Activated T-cell treated with anti-CD3 and anti-CD28 coated beads, Interleukin-2, amount 50 U/mL, for 72 hours (primary cell): ENCODE results near the gene C2orf76. TPM values are rescaled to one million over a fixed set of nuclear protein-coding genes. Genes with fewer than 3 reads are reported as not detected.
"Not testable (repeated sequence)": the region's sequence is repeated elsewhere in the genome, so short reads cannot be mapped to it uniquely, and the experiment has no call there.

Source experiments
- ATAC-seq, 2 donors: fragments of 150-1000 bp; cut with Tn5 transposase; replicated peaks in 1 of 2; 2 replicates each; pipeline ENCODE4 v1.10.0; 2021; ENCODE audit warnings: moderate library complexity in 2 of 2, mild to moderate bottlenecking in 1 of 2
- DNase-seq, 2 donors: peaks; one replicate each; pipeline ENCODE4 v3.0.0; 2021 to 2022; ENCODE audit warnings: mixed read lengths in 1 of 2
- H3K27ac Mint-ChIP-seq: one replicate; pipeline ENCODE4 v1.8.0; 2022; ENCODE audit warnings: mild to moderate bottlenecking, moderate library complexity, mixed read lengths
- H3K27me3 Mint-ChIP-seq: one replicate; pipeline ENCODE4 v1.8.0; 2022; ENCODE audit warnings: low read depth, mixed read lengths
- H3K36me3 Mint-ChIP-seq, 2 donors: one replicate each; pipeline ENCODE4 v1.8.0; 2022; ENCODE audit warnings: mixed read lengths in 2 of 2, mild to moderate bottlenecking in 1 of 2; ENCODE audit not compliant: insufficient read depth in 2 of 2
- H3K4me1 Mint-ChIP-seq: one replicate; pipeline ENCODE4 v1.8.0; 2022; ENCODE audit warnings: low read depth, mixed read lengths
- H3K4me3 Mint-ChIP-seq, 2 donors: one replicate each; pipeline ENCODE4 v1.8.0; 2022; ENCODE audit warnings: mild to moderate bottlenecking in 2 of 2, mixed read lengths in 2 of 2, moderate library complexity in 2 of 2
- H3K9me3 Mint-ChIP-seq, 2 donors: one replicate each; pipeline ENCODE4 v1.8.0; 2022; ENCODE audit warnings: mixed read lengths in 2 of 2
- total RNA-seq, 2 donors: library from RNA; stranded (reverse); gene quantifications; one replicate each; pipeline ENCODE4 v1.2.3, GENCODE V29; 2022

C2orf76 gene
- total RNA-seq, 2 donors from 2014 or later = 13.1 to 15.3 TPM

DNA sequence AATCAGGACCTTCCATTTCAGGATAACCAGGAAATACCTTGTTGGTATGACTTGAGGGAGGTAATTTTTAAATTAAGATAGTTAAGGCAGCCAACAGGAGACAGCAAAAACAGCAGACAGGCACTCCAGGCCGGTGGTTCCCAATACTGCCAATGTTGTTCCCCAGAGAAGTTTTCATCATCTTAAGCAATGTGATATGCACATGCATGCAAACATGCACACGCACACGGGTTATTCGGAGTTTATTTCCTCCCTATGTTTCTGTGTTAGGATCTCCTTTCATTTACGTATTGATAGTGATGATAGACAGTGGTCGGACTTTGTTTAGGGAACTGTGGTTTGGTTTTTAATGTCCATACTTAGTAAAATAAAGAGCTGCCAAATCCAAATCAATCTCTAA, 87.7 kb downstream of the C2orf76 start:
- ATAC-seq (no peak), DNase-seq (no peak)
- Mint-ChIP-seq H3K27ac (no peak overlapping the region), H3K36me3 (peaks cover 0 to 2% of the 10 kb centered on the region in 2 donors), H3K27me3 (no peaks in the 10 kb centered on the region), H3K4me3 (no peak overlapping the region), H3K4me1 (no peaks in the 10 kb centered on the region), H3K9me3 (no peaks in the 10 kb centered on the region)

DNA sequence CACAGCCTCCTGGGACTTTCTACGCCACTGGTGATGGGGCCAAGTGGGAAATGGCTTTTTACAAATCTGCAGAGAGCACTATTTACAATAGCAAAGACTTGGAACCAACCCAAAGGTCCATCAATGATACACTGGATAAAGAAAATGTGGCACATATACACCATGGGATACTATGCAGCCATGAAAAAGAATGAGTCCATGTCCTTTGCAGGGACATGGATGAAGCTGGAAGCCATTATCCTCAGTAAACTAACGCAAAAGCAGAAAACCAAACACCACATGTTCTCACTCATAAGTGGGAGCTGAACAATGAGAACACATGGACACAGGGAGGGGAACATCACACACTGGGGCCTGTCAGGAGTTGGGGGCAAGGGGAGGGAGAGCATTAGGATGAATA, 88.2 kb downstream of the C2orf76 start:
- not testable (repeated sequence) for H3K36me3 Mint-ChIP-seq, H3K4me1 Mint-ChIP-seq, H3K4me3 Mint-ChIP-seq, ATAC-seq, DNase-seq, H3K27ac Mint-ChIP-seq, H3K9me3 Mint-ChIP-seq, H3K27me3 Mint-ChIP-seq

DNA sequence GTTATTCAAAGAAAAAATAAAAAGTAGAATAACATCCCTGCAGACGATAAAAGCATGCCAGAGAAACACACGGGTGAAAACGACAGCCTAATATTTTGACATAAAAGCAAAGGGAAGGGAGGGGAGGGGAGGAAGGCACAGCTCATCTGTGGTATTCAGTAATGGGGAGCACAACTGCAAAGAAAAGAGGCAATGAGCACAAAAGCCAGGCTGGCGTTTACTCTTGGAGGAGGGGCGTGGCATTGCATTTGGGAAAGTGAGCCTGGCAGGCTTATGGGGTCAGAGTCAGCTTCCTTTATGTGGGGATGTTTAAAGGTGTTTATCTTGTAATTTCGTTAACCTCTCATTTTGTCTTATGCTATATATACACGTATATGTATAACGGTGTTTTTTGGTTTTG, 89.8 kb downstream of the C2orf76 start:
- no peak overlapping the region for H3K4me3 Mint-ChIP-seq
- peaks cover 0 to 3% of the 10 kb centered on the region in 2 donors for H3K36me3 Mint-ChIP-seq
- DNase-seq = no peak
- no peaks in the 10 kb centered on the region for H3K27me3 Mint-ChIP-seq
- H3K9me3 Mint-ChIP-seq = no peaks in the 10 kb centered on the region
- no peaks in the 10 kb centered on the region for H3K4me1 Mint-ChIP-seq
- H3K27ac Mint-ChIP-seq = no peak overlapping the region
- no peak for ATAC-seq

DNA sequence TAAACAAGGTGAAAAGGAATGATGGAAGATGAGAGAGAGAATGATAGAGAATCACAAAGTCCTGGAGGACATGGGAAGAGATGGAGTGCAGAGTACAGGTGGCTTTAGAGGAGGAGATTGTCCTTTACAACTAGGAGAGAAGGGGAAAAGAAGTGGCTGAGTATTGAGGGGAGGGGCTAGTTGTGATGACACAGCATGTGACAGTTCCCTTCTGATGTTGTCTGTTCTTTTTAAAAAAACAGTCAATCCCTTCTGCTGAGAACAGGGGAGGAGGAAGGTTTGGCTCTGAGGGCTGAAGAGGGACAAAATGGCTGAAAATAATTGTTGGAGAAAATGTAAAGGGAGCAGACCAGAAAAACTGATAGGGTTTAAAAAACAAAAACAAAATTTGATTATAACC, 99.0 kb downstream of the C2orf76 start:
- Mint-ChIP-seq H3K27ac (no peak overlapping the region), H3K4me3 (no peak overlapping the region), H3K9me3 (peaks cover 0 to 2% of the 10 kb centered on the region in 2 donors), H3K4me1 (no peaks in the 10 kb centered on the region), H3K27me3 (no peaks in the 10 kb centered on the region), H3K36me3 (peaks cover 0 to 2% of the 10 kb centered on the region in 2 donors)
- DNase-seq = no peak
- no peak for ATAC-seq

DNA sequence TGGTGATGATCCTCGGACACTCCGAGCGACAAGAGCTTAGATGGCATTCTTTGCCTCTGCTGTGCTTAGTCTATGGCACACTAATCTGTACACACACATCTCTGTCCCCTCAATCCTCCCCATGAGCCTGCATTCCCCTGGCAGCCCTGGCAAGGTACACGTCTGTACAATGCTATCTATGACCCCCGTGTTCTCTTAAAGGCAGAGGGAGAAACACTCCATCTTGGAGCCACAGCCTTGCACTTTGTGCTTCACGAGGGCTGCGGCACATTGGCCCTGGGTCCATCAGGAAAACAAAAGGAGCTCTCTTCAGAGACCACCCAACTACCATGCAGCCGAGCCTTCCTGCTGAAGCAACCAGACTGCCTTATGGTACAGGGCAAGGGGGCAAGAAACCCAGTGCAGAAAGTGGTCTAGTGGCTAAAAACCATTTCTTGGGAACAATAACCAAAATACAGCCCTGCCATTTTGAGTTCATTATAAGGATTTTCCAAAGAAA, 100.5 kb downstream of the C2orf76 start:
- Mint-ChIP-seq H3K36me3 (no peaks in the 10 kb centered on the region), H3K27ac (no peak overlapping the region), H3K27me3 (no peaks in the 10 kb centered on the region), H3K9me3 (peaks cover 0 to 2% of the 10 kb centered on the region in 2 donors), H3K4me1 (no peaks in the 10 kb centered on the region), H3K4me3 (no peak overlapping the region)
- DNase-seq (no peak), ATAC-seq (no peak)

DNA sequence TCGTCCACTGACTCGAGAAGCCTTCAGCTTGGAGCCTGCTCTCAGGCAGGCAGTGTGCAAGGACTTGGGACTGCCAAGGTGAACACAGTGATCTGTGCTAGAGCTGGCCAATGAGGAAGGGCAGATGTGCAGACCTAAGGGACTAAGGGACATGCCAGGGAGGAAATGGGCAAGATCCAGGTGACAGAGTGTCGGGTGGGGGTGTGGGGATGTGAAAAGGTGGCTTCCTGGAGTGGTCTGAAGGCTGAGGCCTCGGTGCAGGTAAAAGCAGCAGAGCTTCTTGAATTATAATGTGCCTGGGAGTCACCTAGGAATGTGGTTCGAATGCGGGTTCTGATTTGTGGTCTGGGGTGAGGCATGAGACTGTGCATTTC, 101.0 kb downstream of the C2orf76 start:
- Mint-ChIP-seq H3K4me3 (no peak overlapping the region), H3K27me3 (no peaks in the 10 kb centered on the region), H3K27ac (no peak overlapping the region), H3K4me1 (no peaks in the 10 kb centered on the region), H3K9me3 (peaks cover 0 to 1% of the 10 kb centered on the region in 2 donors), H3K36me3 (no peaks in the 10 kb centered on the region)
- no peak for ATAC-seq
- DNase-seq = no peak

DNA sequence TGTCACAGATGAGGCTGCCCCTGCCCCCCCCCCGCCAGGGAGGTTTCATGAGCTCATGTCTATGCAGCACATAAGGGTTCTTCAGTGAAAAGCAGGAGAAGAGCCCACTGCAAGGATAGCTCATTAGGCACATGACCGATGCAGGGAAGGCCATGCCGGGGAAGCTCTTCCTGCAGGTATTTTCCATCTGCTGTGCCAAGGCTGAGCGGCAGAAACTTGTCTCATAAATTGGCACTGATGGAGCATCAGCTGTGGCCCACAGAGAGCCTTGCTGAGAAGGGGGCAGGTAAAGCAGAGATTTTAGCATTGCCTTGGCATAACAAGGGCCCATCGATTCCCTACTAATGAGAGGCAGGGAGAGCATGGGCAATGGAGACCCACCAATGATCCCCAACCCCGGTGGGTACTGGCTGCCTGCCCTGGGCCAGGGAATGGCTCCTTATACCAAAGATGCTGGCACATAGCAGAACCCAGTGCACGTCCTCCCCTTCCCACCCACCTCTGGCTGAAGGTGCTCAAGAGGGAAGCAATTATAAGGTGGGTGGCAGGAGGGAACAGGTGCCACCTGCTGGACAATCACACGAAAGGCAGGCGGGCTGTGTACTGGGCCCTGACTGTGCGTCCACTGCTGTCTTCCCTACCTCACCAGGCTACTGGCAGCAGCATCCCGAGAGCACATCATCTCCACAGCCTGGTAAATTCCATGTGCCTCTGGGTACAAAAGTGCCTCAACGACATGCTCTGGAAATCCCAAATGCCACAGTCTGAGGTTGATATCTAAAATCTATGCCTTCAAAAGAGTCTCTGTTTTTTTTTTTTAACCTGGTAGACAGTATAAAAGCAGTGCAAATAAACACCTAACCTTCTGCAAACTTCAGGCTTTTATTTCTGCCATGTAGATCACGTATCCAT, 101.6 kb downstream of the C2orf76 start:
- no peak overlapping the region for H3K27ac Mint-ChIP-seq
- H3K9me3 Mint-ChIP-seq = no peaks in the 10 kb centered on the region
- no peaks in the 10 kb centered on the region for H3K27me3 Mint-ChIP-seq
- H3K4me3 Mint-ChIP-seq = no peak overlapping the region
- DNase-seq (peak; percentile 32 to 41), ATAC-seq (peak; percentile 55 to 72)
- no peaks in the 10 kb centered on the region for H3K36me3 Mint-ChIP-seq
- H3K4me1 Mint-ChIP-seq = no peaks in the 10 kb centered on the region

DNA sequence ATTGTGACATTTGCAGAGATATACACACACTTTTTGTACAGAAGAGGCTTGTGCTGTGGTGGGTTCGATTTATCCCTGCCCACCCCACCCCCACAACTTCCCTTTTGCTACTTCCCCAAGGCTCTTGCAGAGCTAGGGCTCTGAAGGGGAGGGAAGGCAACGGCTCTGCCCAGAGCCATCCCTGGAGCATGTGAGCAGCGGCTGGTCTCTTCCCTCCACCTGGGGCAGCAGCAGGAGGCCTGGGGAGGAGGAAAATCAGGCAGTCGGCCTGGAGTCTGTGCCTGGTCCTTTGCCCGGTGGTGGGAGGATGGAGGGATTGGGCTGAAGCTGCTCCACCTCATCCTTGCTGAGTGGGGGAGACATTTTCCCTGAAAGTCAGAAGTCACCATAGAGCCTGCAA, 103.0 kb downstream of the C2orf76 start:
- Mint-ChIP-seq H3K4me3 (no peak overlapping the region), H3K4me1 (no peaks in the 10 kb centered on the region), H3K27ac (no peak overlapping the region), H3K27me3 (no peaks in the 10 kb centered on the region), H3K36me3 (no peaks in the 10 kb centered on the region), H3K9me3 (no peaks in the 10 kb centered on the region)
- no peak for DNase-seq
- ATAC-seq = no peak

DNA sequence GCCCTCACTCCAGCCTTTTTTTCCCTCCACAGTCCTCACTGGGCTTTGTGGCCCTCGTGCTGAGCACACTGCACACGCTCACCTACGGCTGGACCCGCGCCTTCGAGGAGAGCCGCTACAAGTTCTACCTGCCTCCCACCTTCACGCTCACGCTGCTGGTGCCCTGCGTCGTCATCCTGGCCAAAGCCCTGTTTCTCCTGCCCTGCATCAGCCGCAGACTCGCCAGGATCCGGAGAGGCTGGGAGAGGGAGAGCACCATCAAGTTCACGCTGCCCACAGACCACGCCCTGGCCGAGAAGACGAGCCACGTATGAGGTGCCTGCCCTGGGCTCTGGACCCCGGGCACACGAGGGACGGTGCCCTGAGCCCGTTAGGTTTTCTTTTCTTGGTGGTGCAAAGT, 103.6 kb downstream of the C2orf76 start:
- DNase-seq (no peak), ATAC-seq (no peak)
- no peaks in the 10 kb centered on the region for H3K9me3 Mint-ChIP-seq
- no peaks in the 10 kb centered on the region for H3K36me3 Mint-ChIP-seq
- H3K27ac Mint-ChIP-seq = no peak overlapping the region
- H3K4me3 Mint-ChIP-seq = no peak overlapping the region
- H3K4me1 Mint-ChIP-seq = no peaks in the 10 kb centered on the region
- H3K27me3 Mint-ChIP-seq = no peaks in the 10 kb centered on the region

DNA sequence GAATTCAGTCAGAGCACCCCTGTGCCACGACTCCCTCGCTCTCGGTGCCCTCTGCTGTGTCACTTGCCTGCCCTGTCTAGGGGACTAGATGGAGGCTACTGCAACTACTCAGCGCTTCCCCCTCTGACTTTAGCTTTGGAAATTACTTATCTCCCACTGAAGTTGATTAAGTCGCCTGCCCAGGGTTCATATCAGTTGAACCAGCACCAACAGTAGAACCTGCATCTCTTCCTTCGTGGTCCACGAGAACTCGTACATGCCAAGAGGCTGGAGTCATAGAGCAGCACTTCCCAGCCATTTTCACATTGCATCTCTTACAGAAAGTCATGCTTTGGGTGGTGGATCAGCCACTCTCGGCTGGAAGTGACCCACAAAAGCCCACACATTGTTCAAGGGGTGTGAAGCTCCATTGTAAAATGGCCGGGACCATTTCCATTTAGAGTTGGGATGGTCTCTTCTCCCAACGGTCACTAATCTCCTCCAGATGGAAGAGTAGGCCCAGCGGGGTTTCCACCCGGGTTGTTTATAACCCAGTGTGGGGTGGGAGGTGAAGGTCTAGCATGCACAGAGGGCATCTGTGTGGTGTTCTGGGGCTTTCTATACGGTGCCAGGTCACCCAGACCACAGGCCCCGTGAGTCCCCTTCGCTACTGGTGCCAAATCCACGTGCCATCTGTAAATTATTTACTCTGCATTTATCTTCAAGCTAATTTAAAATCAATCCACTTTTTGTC, 105.0 kb downstream of the C2orf76 start:
- H3K27ac Mint-ChIP-seq = no peak overlapping the region
- no peaks in the 10 kb centered on the region for H3K9me3 Mint-ChIP-seq
- DNase-seq (no peak), ATAC-seq (no peak)
- H3K4me1 Mint-ChIP-seq = no peaks in the 10 kb centered on the region
- no peaks in the 10 kb centered on the region for H3K36me3 Mint-ChIP-seq
- H3K27me3 Mint-ChIP-seq = no peaks in the 10 kb centered on the region
- no peak overlapping the region for H3K4me3 Mint-ChIP-seq

DNA sequence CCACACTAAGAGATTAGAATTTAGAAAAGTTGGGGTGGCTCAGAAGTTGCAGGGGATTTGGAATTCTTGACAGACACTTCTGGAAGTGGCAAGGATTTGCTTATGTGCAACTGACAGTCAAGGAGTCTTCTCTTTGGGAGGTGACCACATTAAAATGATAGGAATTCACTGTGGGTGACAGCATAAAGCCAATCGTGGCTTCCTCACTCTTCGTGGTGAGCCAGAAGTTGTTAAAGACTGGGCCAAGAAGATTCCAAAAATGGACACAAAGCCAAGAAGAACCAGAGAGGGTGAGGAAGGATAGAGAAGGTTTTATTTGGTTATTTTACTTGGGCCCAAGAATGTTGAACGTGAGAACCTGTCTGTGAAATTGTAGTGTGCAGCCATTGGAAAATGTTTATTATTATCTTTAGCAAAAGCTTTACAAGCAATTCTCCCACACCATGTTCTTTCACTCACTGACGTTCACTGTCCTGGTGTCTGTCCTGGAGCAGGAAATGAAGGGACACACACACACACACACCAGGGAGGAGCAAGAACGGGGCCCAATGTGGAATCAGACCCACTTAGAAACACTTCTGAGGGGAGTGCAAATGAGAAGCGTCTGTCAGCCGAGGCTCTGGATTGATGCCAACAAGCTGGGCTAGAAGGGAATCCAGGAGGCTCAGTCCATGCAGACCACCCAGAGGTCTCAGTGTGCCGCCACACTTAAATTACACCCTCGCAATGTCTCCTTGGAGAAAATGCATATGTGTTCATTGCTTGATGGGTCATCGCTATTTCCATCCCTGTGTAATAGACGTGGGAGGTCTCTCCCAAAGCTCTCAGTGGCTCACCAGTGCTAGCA, 105.8 kb downstream of the C2orf76 start:
- ATAC-seq = no peak
- no peak for DNase-seq
- Mint-ChIP-seq H3K4me3 (no peak overlapping the region), H3K9me3 (no peaks in the 10 kb centered on the region), H3K4me1 (no peaks in the 10 kb centered on the region), H3K36me3 (no peaks in the 10 kb centered on the region), H3K27ac (no peak overlapping the region), H3K27me3 (no peaks in the 10 kb centered on the region)

DNA sequence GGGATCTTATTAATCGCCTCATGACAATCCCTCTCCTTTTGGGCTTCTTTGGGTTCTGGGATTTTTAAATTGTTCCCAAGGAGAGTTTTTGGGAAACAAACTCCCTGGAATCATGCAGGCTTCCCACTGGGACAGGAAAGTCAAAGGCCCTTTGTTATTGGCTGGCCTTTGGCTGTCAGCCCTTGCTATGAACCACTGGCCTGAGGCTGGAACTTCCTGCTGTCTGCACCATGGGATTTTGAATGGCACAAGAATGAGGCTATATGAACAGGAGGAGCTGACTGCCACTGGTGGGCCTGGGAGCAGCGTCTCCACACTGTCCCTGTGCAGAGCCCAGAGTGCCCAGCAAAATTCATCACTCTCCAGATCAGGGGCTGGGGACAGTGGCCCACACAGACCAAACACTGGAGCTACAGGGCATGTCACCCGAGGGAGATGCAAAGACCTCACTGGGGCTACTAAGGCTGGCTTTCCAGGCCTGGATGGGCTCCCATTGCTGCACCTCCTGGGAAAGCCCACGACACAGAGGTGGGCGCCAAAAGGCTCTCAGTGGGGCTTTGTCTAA, 107.3 kb downstream of the C2orf76 start:
- no peaks in the 10 kb centered on the region for H3K36me3 Mint-ChIP-seq
- no peaks in the 10 kb centered on the region for H3K9me3 Mint-ChIP-seq
- H3K4me3 Mint-ChIP-seq = no peak overlapping the region
- H3K27me3 Mint-ChIP-seq = no peaks in the 10 kb centered on the region
- H3K27ac Mint-ChIP-seq = no peak overlapping the region
- DNase-seq = no peak
- no peak for ATAC-seq
- H3K4me1 Mint-ChIP-seq = no peaks in the 10 kb centered on the region
